ENCODE results near the gene HAUS7.

The HAUS7 gene

GRCh38 chrX:153450114-153450948 lies 20.0 kb downstream of the HAUS7 start:
- DNase-seq: no peak

GRCh38 chrX:153449368-153450113 lies 20.8 kb downstream of the HAUS7 start:
- no peak for DNase-seq

- no peak for DNase-seq
These were observed 21.6 kb downstream of the HAUS7 start for GRCh38 chrX:153448556-153449367.

- no peak for DNase-seq
These were observed 22.8 kb downstream of the HAUS7 start for GRCh38 chrX:153447581-153447960.

GRCh38 chrX:153446950-153447580 lies 23.3 kb downstream of the HAUS7 start:
- no peak for DNase-seq

- no peak for DNase-seq
These were observed 23.8 kb downstream of the HAUS7 start for GRCh38 chrX:153446636-153446936.

GRCh38 chrX:153445856-153446635 lies 24.3 kb downstream of the HAUS7 start, which contains the start of gene TREX2:
TREX2 (minus strand) TSS chrX:153446056; CDS start chrX:153445430, 626 bp downstream.
- DNase-seq: no peak

GRCh38 chrX:153445106-153445855 lies 25.1 kb downstream of the HAUS7 start:
- DNase-seq: no peak

- DNase-seq: no peak
These were observed 25.9 kb downstream of the HAUS7 start for GRCh38 chrX:153444333-153445011.

- no peak for DNase-seq
These were observed 26.7 kb downstream of the HAUS7 start for GRCh38 chrX:153443476-153444332.

- no peak for DNase-seq
These were observed 27.9 kb downstream of the HAUS7 start for GRCh38 chrX:153442463-153442862.

GRCh38 chrX:153441981-153442380 lies 28.4 kb downstream of the HAUS7 start:
- no peak for DNase-seq

- no peak for DNase-seq
These were observed 29.1 kb downstream of the HAUS7 start for GRCh38 chrX:153441296-153441695.

- no peak for DNase-seq
These were observed 29.7 kb downstream of the HAUS7 start for GRCh38 chrX:153440556-153441135.

- DNase-seq: no peak
These were observed 30.4 kb downstream of the HAUS7 start for GRCh38 chrX:153439977-153440376.

- DNase-seq: no peak
These were observed 31.8 kb downstream of the HAUS7 start for GRCh38 chrX:153438532-153438931.

- no peak for DNase-seq
These were observed 34.5 kb downstream of the HAUS7 start for GRCh38 chrX:153435845-153436244.

- DNase-seq: no peak
These were observed 35.6 kb downstream of the HAUS7 start for GRCh38 chrX:153434801-153435200.

GRCh38 chrX:153433781-153434285 lies 36.5 kb downstream of the HAUS7 start:
- no peak for DNase-seq

Measured in NCI-H187 treated with DMSO at 0.1 percent for 48 hours (cell line).